A172 (cell line): ENCODE results near the gene CGB2. TPM values are rescaled to one million over a fixed set of nuclear protein-coding genes. Genes with fewer than 3 reads are reported as not detected.

Source experiments
- DNase-seq: peaks from one replicate; pipeline ENCODE4 v3.0.0-alpha.2; 2015; ENCODE audit warnings: low spot score
- total RNA-seq: library from RNA; depleted of rRNA; stranded (reverse); fragments of >200 nt; shearing (Covaris generic); gene quantifications from 2 replicates; pipeline ENCODE4 v1.2.3, GENCODE V29; 2014; rRNA removed

The CGB2 gene
- total RNA-seq, 1 experiment from 2014 or later, result not detected

DNA sequence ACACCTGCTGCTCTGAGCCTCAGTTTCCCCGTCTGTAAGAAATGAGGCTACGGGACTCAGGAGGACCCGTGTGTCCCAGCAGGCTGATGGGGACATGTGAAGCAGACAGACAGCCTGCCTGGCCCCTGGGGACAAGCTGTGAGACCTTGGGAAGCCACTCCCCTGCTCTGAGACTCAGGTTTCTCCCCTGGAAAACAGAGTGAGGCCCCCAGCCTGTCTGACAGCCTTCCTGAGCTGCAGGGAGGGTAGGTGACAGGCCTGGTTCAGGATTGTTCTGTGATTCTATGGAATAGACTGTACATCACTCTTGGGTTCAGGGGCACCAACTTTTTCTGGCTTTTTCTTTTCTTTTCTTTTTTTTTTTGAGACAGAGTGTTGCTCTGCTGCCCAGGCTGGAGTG, 35.9 kb downstream of the CGB2 start:
- no peak for DNase-seq

DNA sequence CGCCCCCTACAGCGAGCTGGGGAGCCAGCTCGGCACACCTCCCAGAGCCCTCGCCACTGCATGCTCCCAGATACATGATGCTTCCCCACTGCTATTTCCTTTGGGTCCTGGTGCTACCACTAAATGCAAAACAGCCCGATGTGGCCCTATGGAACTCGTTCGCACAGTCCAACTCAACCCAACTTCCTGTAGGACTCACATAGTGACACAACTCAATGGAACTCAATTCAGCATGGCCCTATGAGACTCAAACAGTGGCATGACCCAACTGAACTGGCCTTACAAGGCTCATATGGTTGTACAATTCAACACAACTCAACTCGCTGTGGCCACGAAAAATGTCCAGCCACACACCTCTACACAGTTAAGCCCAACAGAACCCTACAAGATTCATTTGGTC, 37.3 kb downstream of the CGB2 start:
- DNase-seq, result no peak

DNA sequence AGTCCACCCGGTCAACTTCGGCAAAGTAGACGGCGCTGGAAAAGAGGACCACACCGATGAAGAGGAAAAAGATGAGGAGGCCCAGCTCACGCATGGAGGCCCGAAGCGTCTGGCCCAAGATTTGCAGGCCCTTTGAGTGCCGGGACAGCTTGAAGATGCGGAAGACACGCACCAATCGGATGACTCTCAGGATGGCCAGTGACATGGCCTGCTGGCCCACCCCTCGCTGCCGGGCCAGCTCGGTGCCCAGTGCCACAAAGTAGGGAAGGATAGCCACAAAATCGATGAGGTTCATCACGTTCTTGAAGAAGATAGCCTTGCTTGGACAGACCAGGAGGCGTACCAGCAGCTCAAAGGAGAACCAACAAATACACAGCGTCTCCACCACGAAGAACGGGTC, 38.7 kb downstream of the CGB2 start:
- DNase-seq, result no peak

DNA sequence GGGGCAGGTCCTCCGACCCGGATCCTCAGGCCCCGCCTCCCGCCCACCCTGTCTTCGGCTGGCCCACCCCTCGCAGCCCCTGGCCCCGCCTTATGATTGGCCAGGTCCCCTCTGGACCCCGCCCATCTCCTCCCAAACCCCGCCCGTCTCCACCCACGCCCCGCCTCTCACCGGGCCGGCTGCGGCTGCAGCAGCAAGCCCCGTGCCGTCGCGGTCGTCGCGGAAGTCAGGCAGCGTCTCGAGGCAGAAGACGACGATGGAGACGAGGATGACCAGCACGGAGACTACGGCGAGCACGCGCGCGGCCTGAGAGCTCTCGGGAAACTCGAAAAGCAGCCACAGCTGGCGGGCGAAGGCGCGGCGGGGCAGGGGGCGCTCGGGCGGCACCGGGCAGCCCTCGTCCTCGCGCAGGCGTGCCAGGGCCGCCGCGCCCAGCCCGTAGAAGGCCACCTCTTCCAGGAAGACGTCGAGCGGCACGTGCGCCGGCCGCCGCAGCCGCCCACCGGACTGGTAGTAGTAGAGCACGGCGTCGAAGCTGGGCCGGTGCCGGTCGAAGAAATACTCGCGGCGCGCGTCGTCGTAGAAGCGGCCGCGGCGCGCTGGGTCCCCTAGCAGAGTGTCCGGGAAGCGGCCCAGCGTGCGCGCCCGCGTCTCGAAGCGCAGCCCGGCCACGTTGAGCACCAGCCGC, 40.3 kb downstream of the CGB2 start:
- DNase-seq, result no peak

DNA sequence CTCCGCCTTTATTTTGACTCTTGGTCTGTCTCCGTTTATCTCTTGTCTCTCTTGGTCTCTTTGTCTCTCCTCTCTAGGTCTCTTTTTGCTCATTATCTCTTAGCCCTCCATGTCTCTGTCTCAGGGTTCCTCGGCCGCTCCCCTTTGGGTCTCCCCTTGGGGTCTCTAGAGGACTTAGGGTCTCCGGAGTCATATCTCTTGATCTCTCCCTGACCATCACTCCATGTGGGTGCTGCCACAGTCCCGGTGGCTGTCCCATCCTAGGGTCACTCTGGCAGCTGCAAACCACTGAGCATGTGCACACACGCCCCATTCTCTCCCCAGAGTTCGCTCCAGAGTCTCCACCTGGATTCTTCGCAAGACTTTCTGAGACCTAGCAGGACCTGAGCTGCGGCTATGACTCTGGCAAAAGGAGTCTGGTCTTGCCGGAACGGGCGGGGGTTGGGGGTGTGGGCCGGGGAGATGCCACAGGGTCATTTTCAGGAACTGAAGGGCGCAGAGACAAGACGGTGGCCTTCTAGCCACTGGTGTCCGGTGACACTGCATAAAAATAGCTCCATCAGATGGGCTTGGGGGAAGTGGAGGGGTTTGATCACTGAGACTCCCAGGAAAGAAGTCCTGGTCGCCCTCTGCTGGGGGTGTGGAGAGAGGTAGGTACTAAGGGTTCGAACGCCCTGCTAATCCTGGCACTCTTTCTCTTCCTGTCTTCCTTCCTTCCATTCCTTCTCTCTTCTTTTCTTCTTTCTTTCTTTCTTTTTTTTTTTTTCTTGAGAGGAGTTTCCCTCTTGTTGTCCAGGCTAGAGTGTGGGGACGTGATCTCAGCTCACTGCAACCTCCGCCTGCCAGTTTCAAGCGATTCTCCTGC, 42.1 kb downstream of the CGB2 start:
- DNase-seq, result no peak

DNA sequence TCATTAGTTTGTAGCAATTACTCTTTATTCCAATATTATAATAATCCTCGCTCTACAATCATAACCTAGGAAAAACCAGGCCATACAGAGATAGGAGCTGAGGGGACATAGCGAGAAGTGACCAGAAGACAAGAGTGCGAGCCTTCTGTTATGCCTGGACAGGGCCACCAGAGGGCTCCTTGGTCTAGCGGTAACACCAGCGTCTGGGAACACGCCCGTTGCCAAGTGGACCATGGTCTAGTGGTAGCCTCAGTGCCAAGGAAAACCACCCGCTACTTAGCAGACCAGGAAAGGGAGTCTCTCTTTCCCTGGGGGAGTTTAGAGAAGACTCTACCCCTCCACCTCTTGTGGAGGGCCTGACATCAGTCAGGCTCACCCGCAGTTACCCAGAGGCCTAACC, 43.2 kb downstream of the CGB2 start:
- peak; percentile 33 for DNase-seq

DNA sequence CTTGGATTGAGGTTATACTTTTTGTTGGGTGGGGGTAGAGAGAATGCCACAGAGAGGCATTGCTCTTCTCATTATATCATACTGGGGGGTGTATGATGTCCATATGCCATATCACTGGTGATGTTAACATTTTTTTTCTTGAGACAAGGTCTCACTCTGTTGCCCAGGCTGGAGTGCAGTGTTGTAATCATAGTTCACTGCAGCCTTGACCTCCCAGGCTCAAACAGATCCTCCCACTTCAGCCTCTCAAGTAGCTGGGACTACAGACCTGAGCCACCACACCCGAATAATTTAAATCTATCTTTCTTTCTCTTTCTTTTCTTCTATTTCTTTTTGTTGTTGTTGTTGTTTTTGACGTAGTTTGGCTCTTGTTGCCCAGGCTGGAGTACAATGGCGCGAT, 48.7 kb downstream of the CGB2 start:
- DNase-seq, result no peak

DNA sequence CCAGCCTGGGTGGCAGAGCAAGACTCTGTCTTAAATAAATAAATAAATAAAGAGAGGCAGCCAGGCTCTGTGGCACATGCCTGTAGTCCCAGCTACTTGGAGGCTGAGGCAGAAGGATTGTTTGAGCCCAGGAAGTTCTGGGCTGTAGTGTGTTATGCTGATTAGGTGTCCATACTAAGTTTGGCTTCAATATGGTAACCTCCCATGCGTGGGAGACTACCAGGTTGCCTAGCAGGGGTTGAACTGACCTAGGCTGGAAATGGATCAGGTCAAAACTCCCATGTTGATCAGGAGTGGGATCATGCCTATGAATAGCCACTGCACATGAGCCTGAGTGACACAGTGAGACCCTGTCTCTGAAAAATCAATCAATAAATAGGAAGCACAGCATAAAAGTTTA, 49.6 kb downstream of the CGB2 start:
- DNase-seq, result no peak

Other genes starting within 250 kb of the CGB2 start
- gene BCAT2, start 220.9 kb upstream of the CGB2 start, total RNA-seq, result 29.5 and 36.8 TPM in 2 replicates
- 9.9 and 14.6 TPM in 2 replicates for gene HSD17B14, start 195.4 kb upstream of the CGB2 start, total RNA-seq
- gene PLEKHA4, start 163.3 kb upstream of the CGB2 start, total RNA-seq, result 1.9 and 6.9 TPM in 2 replicates
- 20.8 and 34.8 TPM in 2 replicates for gene PPP1R15A, start 159.5 kb upstream of the CGB2 start, total RNA-seq
- not detected in 2 replicates for gene TULP2, start 133.1 kb upstream of the CGB2 start, total RNA-seq
- 91.4 and 104 TPM in 2 replicates for gene NUCB1, start 131.6 kb upstream of the CGB2 start, total RNA-seq
- 0.10 TPM in 1 of 2 replicates, not detected in the other for gene DHDH, start 98.2 kb upstream of the CGB2 start, total RNA-seq
- 32.4 and 40.6 TPM in 2 replicates for gene BAX, start 77.0 kb upstream of the CGB2 start, total RNA-seq
- gene FTL, start 66.6 kb upstream of the CGB2 start, total RNA-seq, result 1,818 and 2,662 TPM in 2 replicates
- gene GYS1, start 38.6 kb upstream of the CGB2 start, total RNA-seq, result 14.1 and 18.2 TPM in 2 replicates
- 121 and 149 TPM in 2 replicates for gene RUVBL2, start 38.0 kb upstream of the CGB2 start, total RNA-seq
- not detected in 2 replicates for gene LHB, start 14.8 kb upstream of the CGB2 start, total RNA-seq
- gene CGB3, start 7.6 kb upstream of the CGB2 start, total RNA-seq, result 2.6 TPM in 1 of 2 replicates, not detected in the other
- gene CGB1, start 5.0 kb downstream of the CGB2 start, total RNA-seq, result not detected in 2 replicates
- 1.3 and 3.4 TPM in 2 replicates for gene CGB5, start 12.0 kb downstream of the CGB2 start, total RNA-seq
- 4.7 and 8.8 TPM in 2 replicates for gene CGB8, start 17.2 kb downstream of the CGB2 start, total RNA-seq
- 0.43 and 1.4 TPM in 2 replicates for gene CGB7, start 25.9 kb downstream of the CGB2 start, total RNA-seq
- gene NTF4, start 32.9 kb downstream of the CGB2 start, total RNA-seq, result not detected in 2 replicates
- not detected in 2 replicates for gene KCNA7, start 40.8 kb downstream of the CGB2 start, total RNA-seq
- gene SNRNP70, start 53.6 kb downstream of the CGB2 start, total RNA-seq, result 143 and 174 TPM in 2 replicates
- gene LIN7B, start 82.5 kb downstream of the CGB2 start, total RNA-seq, result 0.16 and 8.5 TPM in 2 replicates
- not detected in 2 replicates for gene C19orf73, start 87.3 kb downstream of the CGB2 start, total RNA-seq
- 3.4 and 4.7 TPM in 2 replicates for gene PPFIA3, start 87.7 kb downstream of the CGB2 start, total RNA-seq
- 0.07 TPM in 1 of 2 replicates, not detected in the other for gene HRC, start 123.5 kb downstream of the CGB2 start, total RNA-seq
- 3.6 and 7.6 TPM in 2 replicates for gene TRPM4, start 125.9 kb downstream of the CGB2 start, total RNA-seq